ENCODE results near the gene COMMD9. TPM values are rescaled to one million over a fixed set of nuclear protein-coding genes. Genes with fewer than 3 reads are reported as not detected.

The COMMD9 gene
- polyA plus RNA-seq, 1 donor = 54.6 TPM

- no peak for DNase-seq (ENCODE audit: low read depth)
Observed at GRCh38 chr11:36224209-36224882, 64.9 kb downstream of the COMMD9 start.

GRCh38 chr11:36222831-36223635 lies 66.2 kb downstream of the COMMD9 start:
- no peak for DNase-seq (ENCODE audit: low read depth)

Other genes with a start within 250 kb of the COMMD9 start
- 7.8 TPM for gene PRR5L, start 6.9 kb upstream of the COMMD9 start, polyA plus RNA-seq (ENCODE audit: insufficient read length)
- 21.5 TPM for gene TRAF6, start 220.8 kb upstream of the COMMD9 start, polyA plus RNA-seq (ENCODE audit: insufficient read length)

All from forelimb muscle (tissue), 1 donor.